CD4-positive, alpha-beta T cell treated with Interleukin-17A for 1 hour (primary cell): ENCODE results near the gene PDE12.
A peak's percentile ranks its signal among the peaks of the same experiment; 100 is the strongest.

Source experiments
- DNase-seq: peaks from one replicate; pipeline ENCODE4 v3.0.0-alpha.2; 2020

PDE12 gene, protein sequence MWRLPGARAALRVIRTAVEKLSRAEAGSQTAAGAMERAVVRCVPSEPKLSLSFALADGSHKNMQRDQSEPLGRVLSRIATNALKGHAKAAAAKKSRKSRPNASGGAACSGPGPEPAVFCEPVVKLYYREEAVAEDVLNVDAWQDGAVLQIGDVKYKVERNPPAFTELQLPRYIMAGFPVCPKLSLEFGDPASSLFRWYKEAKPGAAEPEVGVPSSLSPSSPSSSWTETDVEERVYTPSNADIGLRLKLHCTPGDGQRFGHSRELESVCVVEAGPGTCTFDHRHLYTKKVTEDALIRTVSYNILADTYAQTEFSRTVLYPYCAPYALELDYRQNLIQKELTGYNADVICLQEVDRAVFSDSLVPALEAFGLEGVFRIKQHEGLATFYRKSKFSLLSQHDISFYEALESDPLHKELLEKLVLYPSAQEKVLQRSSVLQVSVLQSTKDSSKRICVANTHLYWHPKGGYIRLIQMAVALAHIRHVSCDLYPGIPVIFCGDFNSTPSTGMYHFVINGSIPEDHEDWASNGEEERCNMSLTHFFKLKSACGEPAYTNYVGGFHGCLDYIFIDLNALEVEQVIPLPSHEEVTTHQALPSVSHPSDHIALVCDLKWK

DNA sequence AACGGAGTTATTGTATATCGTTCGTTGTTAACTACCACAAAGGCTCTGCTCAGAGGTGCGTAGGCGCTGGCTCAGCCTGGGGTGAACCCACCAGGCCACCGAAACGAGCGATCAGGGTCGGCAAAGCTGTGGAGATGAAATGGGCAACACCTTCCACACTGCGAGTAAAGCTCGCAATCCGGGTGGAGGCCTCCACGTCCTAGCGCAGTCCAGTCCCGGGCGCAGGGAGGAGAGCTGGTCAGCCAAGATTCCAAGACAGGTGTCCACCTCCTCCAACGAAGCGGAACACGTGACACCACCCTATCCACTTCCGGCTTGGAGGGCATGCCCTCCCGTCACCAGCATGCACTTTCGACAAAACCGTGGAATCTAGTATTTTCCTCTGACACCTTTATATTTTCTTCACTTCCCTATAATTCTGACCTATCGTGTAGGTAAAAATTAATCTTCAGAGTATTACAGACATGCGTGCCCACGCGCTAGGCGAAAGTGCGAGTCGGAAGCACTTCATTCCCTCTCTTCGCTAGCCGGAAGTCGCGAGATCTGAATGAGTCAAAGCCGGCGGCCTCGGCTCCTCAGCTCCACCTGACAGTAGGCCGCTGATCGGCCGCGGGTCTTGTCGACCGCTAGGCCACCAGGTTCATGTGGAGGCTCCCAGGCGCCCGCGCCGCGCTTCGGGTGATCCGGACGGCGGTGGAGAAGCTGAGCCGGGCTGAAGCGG, at the start of gene PDE12:
Gene PDE12, plus strand, starts transcription at position 537 of the 721 bp plus-strand sequence. Its CDS starts 106 bp downstream, at position 643.
- peak; percentile 89 for DNase-seq

DNA sequence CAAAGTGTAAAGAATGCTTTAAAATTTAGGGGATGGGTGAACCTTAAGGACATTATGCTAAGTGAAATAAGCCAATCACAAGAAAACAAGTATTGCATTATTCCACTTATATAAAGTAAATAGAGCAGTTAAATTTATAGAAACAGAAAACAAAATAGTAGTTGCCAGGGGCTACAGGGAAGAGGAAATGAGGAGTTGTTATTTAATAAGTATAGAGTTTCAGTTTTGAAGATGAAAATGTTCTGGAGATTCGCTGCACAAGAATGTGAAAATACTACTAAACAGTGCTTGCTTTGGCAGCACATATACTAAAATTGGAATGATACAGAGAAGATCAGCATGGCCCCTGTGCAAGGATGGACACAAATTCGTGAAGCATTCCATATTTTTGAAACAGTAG, 43.9 kb upstream of the PDE12 start:
- DNase-seq, result no peak

DNA sequence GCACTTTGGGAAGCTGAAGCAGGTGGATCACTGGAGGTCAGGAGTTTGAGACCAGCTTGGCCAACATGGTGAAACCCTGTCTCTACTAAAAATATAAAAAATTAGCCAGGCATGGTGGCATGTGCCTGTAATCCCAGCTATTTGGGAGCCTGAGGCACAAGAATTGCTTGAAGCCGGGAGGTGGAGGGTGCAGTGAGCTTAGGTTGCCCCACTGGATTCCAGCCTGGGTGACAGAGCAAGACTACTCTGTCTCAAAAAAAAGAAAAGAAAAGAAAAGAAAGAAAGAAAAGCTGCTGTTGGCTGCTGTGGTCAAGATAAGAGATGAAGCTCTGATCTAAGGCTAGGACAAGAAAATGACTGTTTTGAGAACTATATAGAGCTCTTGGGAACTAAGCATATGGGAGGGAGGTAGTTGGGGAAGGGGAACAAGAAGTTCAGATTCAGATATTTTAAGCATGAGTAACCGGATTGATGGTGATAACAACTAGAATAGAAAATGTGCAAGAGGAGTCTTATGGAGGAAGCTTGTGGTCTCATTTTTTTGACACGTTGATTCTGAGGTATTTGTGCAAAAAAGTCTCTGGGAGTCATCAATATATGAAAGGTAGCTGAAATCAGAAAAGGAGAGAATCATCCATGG, 37.7 kb upstream of the PDE12 start:
- DNase-seq, result no peak

DNA sequence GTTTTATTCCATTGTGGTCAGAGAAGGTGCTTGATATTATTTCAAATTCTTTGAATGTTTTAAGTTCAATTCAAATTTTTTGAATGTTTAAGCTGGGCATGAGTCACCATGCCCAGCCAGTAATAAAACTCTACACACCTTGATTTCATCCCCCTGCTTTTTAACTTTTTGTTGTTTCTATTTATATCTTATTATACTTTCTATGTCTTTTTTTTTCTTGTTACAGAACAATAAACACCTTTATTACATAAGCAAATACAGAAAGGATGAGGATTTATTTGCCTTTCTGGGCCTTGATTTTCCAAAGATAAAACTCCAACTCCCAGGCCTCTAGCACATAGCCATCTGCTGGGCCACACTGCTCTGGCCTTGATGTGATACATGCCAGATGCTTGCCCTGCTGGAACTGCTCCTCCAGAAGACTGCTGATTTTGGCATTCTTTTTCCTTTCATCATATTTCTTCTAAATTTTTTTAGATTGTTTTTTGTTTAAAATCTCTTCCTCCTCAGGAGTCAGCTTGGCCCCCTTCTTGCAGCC, 25.9 kb upstream of the PDE12 start:
- DNase-seq, result no peak

DNA sequence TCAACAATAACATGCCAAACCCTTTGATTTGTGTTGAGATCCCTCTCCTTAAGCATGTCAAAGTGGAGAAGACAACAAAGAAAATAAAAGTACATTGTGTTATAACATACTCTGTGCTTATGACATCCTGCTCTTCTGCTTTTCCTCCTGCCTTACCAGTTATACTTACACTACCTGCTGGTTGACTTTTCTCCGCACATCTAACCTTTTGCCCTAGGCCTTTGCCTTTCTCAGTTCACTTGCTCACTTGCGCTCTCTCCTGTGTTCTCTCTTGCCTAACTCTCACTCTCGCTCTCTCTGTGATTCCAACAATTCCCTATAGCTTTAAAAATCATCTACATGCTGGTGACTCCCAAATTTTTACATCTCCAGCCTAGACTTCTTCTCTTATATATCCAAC, 17.6 kb upstream of the PDE12 start:
- no peak for DNase-seq

DNA sequence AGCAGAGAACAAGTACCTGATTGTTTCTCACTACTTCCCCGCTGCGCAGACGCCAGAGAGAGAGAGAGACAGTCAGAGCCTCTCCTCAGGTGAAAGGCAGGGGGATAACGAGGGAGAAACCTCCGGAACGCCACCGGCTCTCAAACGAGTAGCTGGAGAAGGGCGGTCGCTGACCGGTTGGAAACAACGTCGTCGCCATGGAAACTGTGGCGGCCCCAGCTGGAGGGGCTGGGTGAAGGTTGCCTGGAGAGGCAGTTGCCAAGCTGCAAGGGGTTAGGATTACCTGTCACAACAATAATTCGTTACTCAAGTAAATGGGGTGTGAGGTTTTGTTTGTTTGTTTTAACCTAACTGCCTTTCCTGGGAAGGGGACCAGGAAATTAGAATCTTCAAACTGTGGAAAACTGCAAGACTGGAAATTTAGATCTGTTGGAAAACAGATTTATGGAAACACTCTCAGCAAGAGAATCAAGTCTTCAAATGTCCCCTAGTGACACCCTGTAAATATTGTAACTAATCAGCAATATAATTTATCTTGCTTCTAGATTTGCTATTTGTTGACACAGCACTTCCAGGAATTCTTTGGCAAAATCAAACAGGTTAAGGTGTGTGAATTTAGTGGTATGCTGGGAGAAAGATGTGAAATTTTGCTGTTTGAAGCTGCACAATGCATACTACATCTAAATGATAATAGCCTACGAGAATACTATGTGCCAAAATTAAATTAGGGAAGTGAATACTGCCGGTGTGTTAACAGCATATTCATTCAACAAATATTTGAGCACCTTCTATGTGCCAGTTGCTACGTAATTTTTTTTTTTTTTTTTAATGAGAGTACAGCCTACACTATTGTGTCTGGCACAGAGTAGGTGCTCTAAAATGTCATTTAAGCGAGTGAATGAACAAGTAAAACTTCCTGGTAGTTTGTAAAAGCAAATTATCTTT, 11.6 kb upstream of the PDE12 start, which contains the start of gene DNAH12:
Gene DNAH12, minus strand, starts transcription at position 164 of the 945 bp plus-strand sequence. CDS start 1,474 bp downstream, outside the sequence.
- no peak for DNase-seq

DNA sequence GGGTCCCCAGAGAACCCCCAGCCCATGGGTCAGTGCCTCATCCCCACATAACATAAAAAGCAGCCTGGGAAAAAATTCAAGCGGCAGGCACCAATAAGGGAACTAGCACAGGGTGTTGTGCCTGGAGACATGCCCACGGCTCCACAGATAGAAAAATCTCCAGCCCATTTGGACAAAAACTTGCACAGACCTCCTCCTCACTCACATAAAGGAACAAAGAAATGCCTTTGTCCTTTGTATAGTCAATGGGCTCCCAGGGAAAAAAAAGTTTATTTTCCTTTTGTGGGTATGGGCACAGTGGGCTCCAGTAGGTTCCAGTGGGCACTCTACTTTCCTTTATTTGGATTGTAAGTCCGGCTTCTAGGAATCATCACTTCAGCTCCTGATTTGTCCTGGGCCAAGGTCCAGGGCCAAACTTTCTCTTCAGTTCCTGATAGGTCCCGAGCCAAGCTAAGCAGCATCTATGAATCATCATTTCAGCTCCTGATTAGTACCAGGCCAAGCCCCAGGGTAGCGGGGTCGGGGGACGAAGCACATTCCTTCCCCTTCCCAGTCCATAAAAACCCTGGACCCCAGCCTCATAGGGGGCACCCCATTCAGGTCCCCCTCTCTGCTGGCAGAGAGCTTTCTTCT, 10.3 kb upstream of the PDE12 start:
- DNase-seq, result no peak

DNA sequence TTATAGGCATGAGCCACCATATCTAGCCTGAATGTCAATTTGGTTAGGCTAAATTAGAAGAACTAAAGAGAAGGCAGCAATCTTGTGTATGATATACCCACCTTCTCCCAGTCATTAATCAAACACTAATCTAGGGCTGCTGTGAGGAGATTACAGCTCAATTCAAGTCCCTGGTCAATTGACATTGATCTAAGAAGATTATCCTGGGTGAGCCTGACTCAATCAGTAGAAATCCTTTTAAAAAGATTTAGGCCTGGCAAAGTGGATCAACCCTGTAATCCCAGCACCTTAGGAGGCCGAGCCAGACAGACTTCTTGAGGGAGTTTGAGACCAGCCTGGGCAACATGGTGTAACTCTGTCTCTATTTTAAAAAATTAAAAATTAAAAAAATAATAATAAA, 9.5 kb upstream of the PDE12 start:
- DNase-seq, result no peak

DNA sequence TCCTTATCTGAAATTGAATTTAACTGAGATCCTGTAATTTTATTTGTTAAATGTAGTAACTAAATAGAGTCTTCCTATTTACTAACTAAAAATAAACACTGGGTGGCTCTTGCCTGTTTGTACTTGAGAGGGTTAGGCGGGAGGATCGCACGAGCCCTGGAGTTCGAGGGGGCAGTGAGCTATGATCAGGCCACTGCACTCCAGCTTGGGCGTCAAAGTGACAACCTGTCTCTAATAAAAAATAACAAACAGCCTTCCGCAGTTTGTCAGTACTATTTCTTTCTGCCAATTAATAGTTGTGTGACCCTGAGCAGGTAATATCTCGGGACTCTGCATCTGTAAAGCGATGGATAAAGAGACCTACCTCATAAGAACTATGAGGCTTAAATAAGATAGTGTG, 768 bp upstream of the PDE12 start:
- no peak for DNase-seq

DNA sequence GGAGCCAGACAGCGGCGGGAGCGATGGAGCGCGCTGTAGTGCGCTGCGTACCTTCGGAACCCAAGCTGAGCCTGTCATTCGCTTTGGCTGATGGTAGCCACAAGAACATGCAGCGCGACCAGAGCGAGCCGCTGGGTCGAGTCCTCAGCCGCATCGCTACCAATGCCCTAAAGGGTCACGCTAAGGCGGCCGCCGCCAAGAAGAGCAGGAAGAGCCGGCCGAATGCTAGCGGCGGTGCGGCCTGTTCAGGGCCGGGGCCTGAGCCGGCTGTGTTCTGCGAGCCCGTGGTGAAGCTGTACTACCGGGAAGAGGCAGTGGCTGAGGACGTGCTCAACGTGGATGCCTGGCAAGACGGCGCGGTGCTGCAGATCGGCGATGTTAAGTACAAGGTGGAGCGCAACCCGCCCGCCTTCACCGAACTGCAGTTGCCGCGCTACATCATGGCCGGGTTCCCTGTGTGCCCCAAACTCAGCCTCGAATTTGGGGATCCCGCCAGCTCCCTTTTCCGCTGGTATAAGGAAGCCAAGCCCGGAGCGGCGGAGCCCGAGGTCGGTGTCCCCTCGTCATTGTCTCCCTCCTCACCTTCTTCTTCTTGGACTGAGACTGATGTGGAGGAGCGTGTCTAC, 498 bp downstream of the PDE12 start:
- DNase-seq, result no peak

DNA sequence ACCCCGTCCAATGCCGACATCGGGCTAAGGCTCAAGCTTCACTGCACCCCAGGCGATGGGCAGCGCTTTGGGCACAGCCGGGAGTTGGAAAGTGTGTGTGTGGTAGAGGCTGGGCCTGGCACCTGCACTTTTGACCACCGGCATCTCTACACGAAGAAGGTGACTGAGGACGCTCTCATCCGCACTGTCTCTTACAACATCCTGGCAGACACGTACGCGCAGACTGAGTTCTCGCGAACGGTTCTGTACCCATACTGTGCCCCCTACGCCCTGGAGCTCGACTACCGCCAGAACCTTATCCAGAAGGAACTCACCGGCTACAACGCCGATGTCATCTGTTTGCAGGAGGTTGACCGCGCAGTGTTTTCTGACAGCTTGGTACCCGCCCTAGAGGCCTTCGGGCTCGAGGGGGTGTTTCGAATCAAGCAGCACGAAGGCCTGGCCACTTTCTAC, 1.0 kb downstream of the PDE12 start:
- peak; percentile 49 for DNase-seq

DNA sequence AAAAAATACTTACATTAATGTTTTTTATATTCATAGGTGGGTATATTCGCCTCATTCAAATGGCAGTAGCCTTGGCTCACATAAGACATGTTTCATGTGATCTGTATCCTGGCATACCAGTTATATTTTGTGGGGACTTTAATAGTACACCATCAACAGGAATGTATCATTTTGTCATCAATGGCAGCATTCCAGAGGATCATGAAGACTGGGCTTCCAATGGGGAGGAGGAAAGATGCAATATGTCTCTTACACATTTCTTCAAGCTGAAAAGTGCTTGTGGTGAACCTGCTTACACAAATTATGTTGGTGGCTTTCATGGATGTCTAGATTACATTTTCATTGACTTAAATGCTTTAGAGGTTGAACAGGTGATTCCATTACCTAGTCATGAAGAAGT, 3.5 kb downstream of the PDE12 start:
- DNase-seq, result no peak

DNA sequence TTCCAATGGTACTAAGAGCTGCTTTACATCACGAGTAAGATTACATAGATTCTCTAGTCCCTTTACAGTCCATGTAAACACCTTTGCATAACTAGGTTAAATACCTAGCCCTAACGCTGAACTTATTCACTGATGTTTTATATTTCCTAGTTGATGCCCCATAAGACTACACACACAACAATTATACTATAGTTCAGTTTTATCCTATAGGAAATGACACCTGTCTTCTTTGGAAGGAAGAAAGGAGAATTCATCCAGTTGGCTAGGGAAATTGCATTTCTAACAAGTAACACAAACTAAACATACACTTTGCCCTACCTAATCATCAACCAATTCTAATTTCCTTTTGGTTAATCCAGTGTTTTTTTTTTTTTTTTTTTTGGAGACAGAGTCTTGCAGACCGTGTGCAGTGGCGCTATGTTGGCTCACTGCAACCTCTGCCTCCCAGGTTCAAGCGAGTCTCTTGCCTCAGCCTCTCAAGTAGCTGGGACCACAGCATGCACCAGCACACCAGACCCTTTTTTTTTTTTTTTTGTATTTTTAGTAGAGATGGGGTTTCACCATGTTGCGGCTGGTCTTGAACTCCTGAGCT, 13.9 kb downstream of the PDE12 start:
- no peak for DNase-seq

DNA sequence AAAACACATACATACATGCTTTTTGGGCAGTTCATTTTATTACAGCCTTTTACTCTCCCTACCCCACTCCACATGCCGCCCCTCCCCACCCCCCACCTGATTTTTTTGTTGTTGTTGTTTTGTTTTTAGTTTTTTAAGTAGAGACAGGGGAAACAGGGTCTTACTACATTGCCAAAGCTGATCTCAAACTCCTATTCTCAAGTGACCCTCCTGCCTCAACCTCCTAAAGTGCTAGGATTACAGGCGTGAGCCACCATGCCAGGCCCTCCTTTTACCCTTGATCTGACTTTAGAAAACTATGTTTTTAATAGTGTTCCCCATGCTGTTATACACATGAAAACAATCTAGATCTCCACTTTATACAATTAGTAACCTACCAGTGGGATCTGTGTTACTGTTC, 14.8 kb downstream of the PDE12 start:
- DNase-seq, result no peak

DNA sequence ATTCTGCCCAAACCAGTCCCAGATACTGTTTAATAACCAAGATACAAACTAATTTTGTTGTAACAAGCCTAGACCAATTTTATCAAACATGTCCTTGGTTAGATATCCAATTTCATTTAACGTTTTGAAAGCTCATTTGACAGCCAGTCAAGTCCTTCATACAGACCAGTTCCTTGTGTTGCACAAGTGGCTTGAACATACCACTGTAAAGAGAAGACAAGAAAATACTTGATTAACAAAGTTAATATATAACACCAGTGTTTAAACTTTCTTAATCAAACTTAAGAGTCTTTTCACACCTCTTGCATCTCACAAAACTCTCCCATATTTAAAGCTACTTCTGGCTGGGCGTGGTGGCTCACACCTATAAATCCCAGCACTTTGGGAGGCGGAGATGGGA, 16.0 kb downstream of the PDE12 start:
- no peak for DNase-seq

DNA sequence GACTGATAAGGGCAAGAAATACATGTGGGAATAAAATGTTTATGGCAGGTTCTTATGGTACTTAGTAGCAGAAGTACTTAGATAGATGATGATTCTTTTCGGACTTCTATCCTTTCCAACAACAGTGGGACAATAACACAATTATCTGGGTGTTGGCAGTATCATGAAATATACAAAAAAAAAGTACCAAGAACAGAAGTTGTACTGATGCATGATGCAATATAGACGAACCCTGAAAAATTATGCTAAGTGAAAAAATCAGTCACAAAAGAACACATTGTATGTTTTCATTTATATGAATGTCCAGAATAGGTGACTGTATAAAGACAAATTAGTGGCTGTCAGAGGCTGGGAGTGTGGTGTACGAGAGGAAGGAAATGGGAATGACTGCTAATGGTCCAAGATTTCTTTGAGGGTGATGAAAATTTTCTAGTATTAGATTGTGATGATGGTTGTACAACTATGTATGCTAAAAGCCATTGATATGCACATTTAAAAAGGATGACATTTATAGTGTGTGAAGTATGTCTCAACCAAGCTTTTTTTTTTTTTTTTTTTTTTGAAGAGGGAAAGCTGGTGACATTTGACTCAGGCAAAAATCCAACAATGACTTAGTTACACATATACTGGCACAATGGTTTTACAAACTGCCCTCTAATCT, 20.0 kb downstream of the PDE12 start:
- DNase-seq, result no peak

DNA sequence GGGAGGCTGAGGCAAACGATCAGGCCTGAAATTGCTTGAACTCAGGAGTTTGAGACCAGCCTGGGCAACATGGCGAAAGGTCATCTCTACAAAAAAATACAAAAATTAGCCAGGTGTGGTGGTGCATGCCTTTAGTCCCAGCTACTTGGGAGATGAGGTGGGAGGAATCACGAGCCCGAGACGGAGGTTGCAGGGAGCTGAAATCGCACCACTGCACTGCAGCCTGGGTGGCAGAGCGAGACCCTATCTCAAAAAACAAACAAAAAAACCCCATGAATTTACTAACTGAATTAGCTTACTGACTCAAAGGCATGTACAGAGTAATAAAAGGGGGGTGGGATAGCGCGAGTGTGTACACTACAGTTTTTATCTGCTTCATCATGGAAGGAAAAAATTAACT, 21.7 kb downstream of the PDE12 start:
- DNase-seq, result no peak

DNA sequence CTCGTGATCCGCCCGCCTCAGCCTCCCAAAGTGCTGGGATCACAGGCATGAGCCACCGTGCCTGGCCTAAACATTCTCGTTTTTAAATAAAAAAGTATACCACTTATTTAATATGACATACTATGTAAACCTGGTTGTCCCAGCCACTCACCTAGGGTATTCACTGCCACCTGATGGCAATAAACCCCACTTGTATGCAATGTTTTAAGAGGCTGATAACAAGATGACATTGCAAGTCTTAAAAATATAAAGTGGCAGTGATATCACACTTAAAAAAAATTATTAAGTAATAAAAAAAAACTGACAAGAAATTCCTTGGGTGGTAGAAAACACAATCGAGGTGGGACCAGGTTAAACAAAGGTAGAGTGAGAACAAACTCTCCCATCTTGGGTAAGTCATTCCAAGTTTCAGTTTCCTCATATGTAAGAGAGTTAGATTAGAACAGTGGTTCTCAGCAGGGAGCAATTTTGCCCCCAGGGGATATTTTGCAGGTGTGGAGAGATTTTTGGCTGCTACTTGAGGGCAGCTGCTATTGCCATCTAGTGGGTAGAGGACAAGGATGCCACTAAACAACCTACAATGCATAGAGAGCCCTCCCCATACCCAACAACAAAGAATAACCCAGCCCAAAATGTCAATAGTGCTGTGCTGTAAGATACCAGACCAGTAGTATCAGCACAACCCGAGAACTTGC, 26.5 kb downstream of the PDE12 start:
- no peak for DNase-seq

DNA sequence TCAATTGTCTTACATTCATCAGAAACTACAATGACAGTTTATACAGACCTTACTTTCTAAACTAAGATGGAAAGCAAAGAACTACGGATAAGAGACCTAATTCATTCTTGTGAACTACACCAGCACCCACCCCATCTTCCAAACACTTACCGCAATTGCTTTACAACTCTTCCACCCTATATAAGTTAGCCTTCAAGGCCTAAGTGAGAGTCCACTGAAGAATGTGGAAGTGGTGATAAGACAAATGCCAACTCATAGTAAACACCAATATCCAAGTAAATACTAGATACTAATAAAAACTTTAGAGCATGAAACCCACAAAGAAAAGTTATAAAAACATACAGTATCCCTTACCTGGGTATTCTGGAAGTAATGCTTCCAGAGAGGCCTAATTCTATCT, 27.5 kb downstream of the PDE12 start:
- DNase-seq, result no peak
